ACC112 (cell line): Measurements from ENCODE around the gene PRLR.
"Not testable (repeated sequence)": the region's sequence is repeated elsewhere in the genome, so short reads cannot be mapped to it uniquely, and the experiment has no call there.

ENCODE experiments used
- H2AFZ ChIP-seq: fragments of 200-600 bp; sonication (generic); one replicate; pipeline ENCODE4 v1.6.0; 2017; ENCODE audit warnings: antibody characterized with exemption, low read length; ENCODE audit not compliant: unreplicated experiment
- H3K27ac ChIP-seq: fragments of 200-600 bp; sonication (generic); 2 replicates; pipeline ENCODE4 v1.5.1; 2014; ENCODE audit warnings: low read depth, mild to moderate bottlenecking, antibody characterized with exemption, low read length, moderate library complexity
- H3K27me3 ChIP-seq: fragments of 200-600 bp; sonication (generic); 2 replicates; pipeline ENCODE4 v1.6.1; 2014; ENCODE audit warnings: mild to moderate bottlenecking, antibody characterized with exemption, low read length, moderate library complexity, mixed read lengths; ENCODE audit not compliant: insufficient read depth
- H3K36me3 ChIP-seq: fragments of 200-600 bp; sonication (generic); 2 replicates; pipeline ENCODE4 v1.6.1; 2016; ENCODE audit warnings: mild to moderate bottlenecking, antibody characterized with exemption, low read length, moderate library complexity, mixed read lengths; ENCODE audit not compliant: insufficient read depth
- H3K4me1 ChIP-seq: fragments of 200-600 bp; sonication (generic); one replicate; pipeline ENCODE4 v1.6.1; 2016; ENCODE audit warnings: low read length, mixed read lengths; ENCODE audit not compliant: insufficient read depth, unreplicated experiment, control insufficient read depth
- H3K4me3 ChIP-seq: fragments of 200-600 bp; sonication (generic); 2 replicates; pipeline ENCODE4 v1.5.1; 2014; ENCODE audit warnings: mild to moderate bottlenecking, low read depth, low read length
- H3K79me2 ChIP-seq: fragments of 200-600 bp; sonication (generic); one replicate; pipeline ENCODE4 v1.6.0; 2016; ENCODE audit warnings: low read length; ENCODE audit not compliant: control insufficient read depth, unreplicated experiment, insufficient read depth

The PRLR gene

DNA sequence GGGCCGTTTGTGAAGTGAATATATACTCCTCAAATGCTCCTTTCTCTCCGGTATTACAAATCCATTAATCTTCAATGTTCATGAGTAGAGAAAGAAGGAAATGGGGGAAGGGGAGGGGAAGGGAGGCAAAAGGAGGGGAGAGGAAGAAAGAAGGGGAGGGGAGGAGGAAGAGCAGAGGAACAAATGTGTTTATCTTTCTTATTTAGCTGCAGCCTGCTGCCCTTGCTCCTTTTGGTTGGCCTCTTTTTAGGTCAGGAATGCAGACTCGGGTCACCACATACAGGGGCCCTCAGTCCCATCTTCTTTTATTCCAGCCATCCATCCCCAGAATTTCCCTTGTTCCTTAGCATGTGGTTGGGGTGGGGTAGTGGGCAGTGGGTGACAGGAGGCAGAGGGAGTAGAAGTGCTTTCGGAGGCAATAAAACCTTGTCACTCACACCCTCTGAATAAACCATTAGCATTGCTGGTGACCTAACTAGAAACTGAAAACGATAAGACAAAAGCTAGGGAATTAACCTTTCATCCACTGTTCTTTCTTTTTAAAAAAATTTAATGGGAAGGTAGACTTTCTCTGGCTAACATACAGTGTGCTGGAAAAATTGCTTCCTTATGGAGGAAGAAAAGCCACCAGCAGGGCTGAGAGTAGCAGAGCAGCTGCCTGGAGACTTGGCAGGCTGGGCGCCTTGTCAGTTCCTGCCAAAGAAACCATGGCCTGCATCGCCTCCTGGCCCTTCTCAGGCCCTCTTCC, 16.8 kb upstream of the PRLR start:
- Histone ChIP-seq H3K79me2 (no peaks in the 10 kb centered on the region), H3K27ac (peak overlapping the region; percentile 52), H3K4me1 (peaks cover 22% of the 10 kb centered on the region), H3K27me3 (peaks cover 18% of the 10 kb centered on the region), H2AFZ (peak overlapping the region; percentile 70), H3K36me3 (no peaks in the 10 kb centered on the region), H3K4me3 (0 out of 2 replicates have a peak overlapping the region, but pooled peaks have one; percentile 10)

- Histone ChIP-seq H3K4me3 (no peak overlapping the region), H3K4me1 (peaks cover 22% of the 10 kb centered on the region), H3K27ac (no peak overlapping the region), H2AFZ (no peak overlapping the region), H3K27me3 (peaks cover 25% of the 10 kb centered on the region), H3K79me2 (no peaks in the 10 kb centered on the region), H3K36me3 (no peaks in the 10 kb centered on the region)
Measured at GRCh38 chr5:35246411-35246810, 16.1 kb upstream of the PRLR start.

- H3K36me3 ChIP-seq, H3K4me3 ChIP-seq, H3K79me2 ChIP-seq, H2AFZ ChIP-seq, H3K27ac ChIP-seq: not testable (repeated sequence)
- Histone ChIP-seq H3K27me3 (peaks cover 33% of the 10 kb centered on the region), H3K4me1 (peaks cover 22% of the 10 kb centered on the region)
Measured at GRCh38 chr5:35245371-35245770, 15.1 kb upstream of the PRLR start.

- Histone ChIP-seq H3K4me1 (peaks cover 18% of the 10 kb centered on the region), H3K27ac (no peak overlapping the region), H3K27me3 (peaks cover 35% of the 10 kb centered on the region), H2AFZ (no peak overlapping the region), H3K79me2 (no peaks in the 10 kb centered on the region), H3K4me3 (no peak overlapping the region), H3K36me3 (no peaks in the 10 kb centered on the region)
Measured at GRCh38 chr5:35244171-35244570, 13.9 kb upstream of the PRLR start.

DNA sequence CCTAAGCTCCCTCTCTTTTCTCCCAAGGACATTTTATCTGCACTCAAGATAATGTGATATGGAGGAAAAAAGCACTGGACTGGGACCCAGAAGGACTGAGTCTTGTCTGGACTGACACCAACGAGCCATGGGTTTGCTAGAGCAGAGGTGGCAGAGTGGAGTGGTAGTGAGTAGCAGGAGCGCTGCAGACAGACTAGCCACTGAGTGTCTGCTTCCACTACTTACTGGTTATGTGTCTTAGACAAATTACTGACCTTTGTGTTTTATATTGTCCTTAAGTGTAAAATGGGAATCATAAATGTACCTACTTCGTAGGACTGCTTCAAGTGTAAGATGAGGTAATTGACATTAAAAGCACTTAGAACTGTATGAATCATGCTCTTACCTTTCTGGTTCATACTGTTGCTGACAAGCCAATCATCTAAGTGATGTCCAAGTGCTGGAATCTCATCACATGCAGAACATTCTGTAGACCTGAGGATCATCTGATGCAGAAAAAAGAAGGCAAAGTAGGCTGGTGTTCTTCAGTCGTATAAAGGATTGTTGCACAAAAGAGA, 12.5 kb upstream of the PRLR start:
- H3K27me3 ChIP-seq = peaks cover 35% of the 10 kb centered on the region
- H3K4me1 ChIP-seq = peaks cover 14% of the 10 kb centered on the region
- no peaks in the 10 kb centered on the region for H3K36me3 ChIP-seq
- H3K79me2 ChIP-seq = no peaks in the 10 kb centered on the region
- H3K27ac ChIP-seq = no peak overlapping the region
- no peak overlapping the region for H2AFZ ChIP-seq
- H3K4me3 ChIP-seq = no peak overlapping the region

- Histone ChIP-seq H2AFZ (no peak overlapping the region), H3K36me3 (no peaks in the 10 kb centered on the region), H3K79me2 (no peaks in the 10 kb centered on the region), H3K27me3 (peaks cover 35% of the 10 kb centered on the region), H3K4me3 (no peak overlapping the region), H3K27ac (no peak overlapping the region), H3K4me1 (no peaks in the 10 kb centered on the region)
Measured at GRCh38 chr5:35240892-35241291, 10.6 kb upstream of the PRLR start.

GRCh38 chr5:35239911-35240610, 9.8 kb upstream of the PRLR start:
- H3K27me3 ChIP-seq = peaks cover 35% of the 10 kb centered on the region
- no peaks in the 10 kb centered on the region for H3K79me2 ChIP-seq
- no peak overlapping the region for H3K27ac ChIP-seq
- H2AFZ ChIP-seq = no peak overlapping the region
- H3K4me3 ChIP-seq = no peak overlapping the region
- no peaks in the 10 kb centered on the region for H3K4me1 ChIP-seq
- no peaks in the 10 kb centered on the region for H3K36me3 ChIP-seq

GRCh38 chr5:35239476-35239875, 9.2 kb upstream of the PRLR start:
- Histone ChIP-seq H3K27ac (no peak overlapping the region), H3K27me3 (peaks cover 35% of the 10 kb centered on the region), H3K4me3 (no peak overlapping the region), H3K36me3 (no peaks in the 10 kb centered on the region), H3K79me2 (no peaks in the 10 kb centered on the region), H2AFZ (no peak overlapping the region), H3K4me1 (no peaks in the 10 kb centered on the region)

- no peaks in the 10 kb centered on the region for H3K79me2 ChIP-seq
- no peak overlapping the region for H2AFZ ChIP-seq
- H3K4me1 ChIP-seq = no peaks in the 10 kb centered on the region
- H3K4me3 ChIP-seq = no peak overlapping the region
- no peak overlapping the region for H3K27ac ChIP-seq
- H3K27me3 ChIP-seq = peaks cover 24% of the 10 kb centered on the region
- no peaks in the 10 kb centered on the region for H3K36me3 ChIP-seq
Measured at GRCh38 chr5:35237580-35238376, 7.5 kb upstream of the PRLR start.

- Histone ChIP-seq H2AFZ (no peak overlapping the region), H3K79me2 (no peaks in the 10 kb centered on the region), H3K27me3 (peaks cover 21% of the 10 kb centered on the region), H3K27ac (no peak overlapping the region), H3K4me3 (no peak overlapping the region), H3K4me1 (no peaks in the 10 kb centered on the region), H3K36me3 (no peaks in the 10 kb centered on the region)
Measured at GRCh38 chr5:35236770-35237169, 6.5 kb upstream of the PRLR start.
